Thyroid gland (tissue), 4 donors: ENCODE results near the gene POU2AF1. TPM values are rescaled to one million over a fixed set of nuclear protein-coding genes. Genes with fewer than 3 reads are reported as not detected.

Experiments
- DNase-seq, 2 donors: peaks; one replicate each; pipeline ENCODE4 v3.0.0-alpha.2; 2019
- H3K27ac ChIP-seq, 3 donors: fragments of 200-600 bp; sonication (generic); 1 replicate in 2 of 3; 2 replicates in 1 of 3; pipeline ENCODE4 v1.5.1; 2016 to 2019; ENCODE audit warnings: mild to moderate bottlenecking in 1 of 3, moderate library complexity in 1 of 3
- H3K27me3 ChIP-seq: fragments of 200-600 bp; sonication (generic); one replicate; pipeline ENCODE4 v1.5.1; 2019
- H3K36me3 ChIP-seq, 2 donors: fragments of 200-600 bp; sonication (generic); one replicate each; pipeline ENCODE4 v1.5.1; 2016 to 2019
- H3K4me1 ChIP-seq, 2 donors: fragments of 200-600 bp; sonication (generic); one replicate each; pipeline ENCODE4 v1.5.1; 2017 to 2019
- H3K4me3 ChIP-seq, 3 donors: fragments of 200-600 bp; sonication (generic); replicated peaks in 1 of 3; 1 replicate in 2 of 3; 2 replicates in 1 of 3; pipeline ENCODE4 v1.5.1; 2016; ENCODE audit warnings: mild to moderate bottlenecking in 1 of 3
- H3K9me3 ChIP-seq: fragments of 200-600 bp; sonication (generic); one replicate; pipeline ENCODE4 v1.5.1; 2017
- POLR2A ChIP-seq, 2 donors: fragments of 450-650 bp; IDR thresholded peaks; one replicate each; pipeline ENCODE4 v1.6.1; 2017; ENCODE audit warnings: antibody characterized with exemption in 2 of 2, mild to moderate bottlenecking in 2 of 2, moderate library complexity in 1 of 2
- WGBS, 2 donors: methylation state at CpG; one replicate each; pipeline ENCODE4 v1.1.5; 2017; 5-methylcytosine and 5-hydroxymethylcytosine counted together
- intact Hi-C: fragments of 100-400 bp; cut with DNase I; formaldehyde crosslinking; loops from one replicate; pipeline ENCODE4 v1.15.1; 2023
- total RNA-seq, 4 donors: library from RNA; depleted of rRNA; stranded (reverse); fragments of >200 nt; gene quantifications; one replicate each; pipeline ENCODE4 v1.2.3, GENCODE V29; 2016
- TF ChIP-seq, protein P1 (sequence below), 6 experiments: fragments of 200-600 bp in 3 of 6; fragments of 450-650 bp in 3 of 6; sonication (generic) in 3 of 6; IDR thresholded peaks; one replicate each; pipeline ENCODE4 v1.5.1; 2016 to 2019; ENCODE audit warnings: antibody characterized with exemption in 6 of 6, mild to moderate bottlenecking in 2 of 6, inconsistent platforms in 1 of 6, moderate library complexity in 1 of 6

The POU2AF1 gene
- total RNA-seq, 4 donors from 2014 or later = 0.54 TPM; not detected in 3

DNA sequence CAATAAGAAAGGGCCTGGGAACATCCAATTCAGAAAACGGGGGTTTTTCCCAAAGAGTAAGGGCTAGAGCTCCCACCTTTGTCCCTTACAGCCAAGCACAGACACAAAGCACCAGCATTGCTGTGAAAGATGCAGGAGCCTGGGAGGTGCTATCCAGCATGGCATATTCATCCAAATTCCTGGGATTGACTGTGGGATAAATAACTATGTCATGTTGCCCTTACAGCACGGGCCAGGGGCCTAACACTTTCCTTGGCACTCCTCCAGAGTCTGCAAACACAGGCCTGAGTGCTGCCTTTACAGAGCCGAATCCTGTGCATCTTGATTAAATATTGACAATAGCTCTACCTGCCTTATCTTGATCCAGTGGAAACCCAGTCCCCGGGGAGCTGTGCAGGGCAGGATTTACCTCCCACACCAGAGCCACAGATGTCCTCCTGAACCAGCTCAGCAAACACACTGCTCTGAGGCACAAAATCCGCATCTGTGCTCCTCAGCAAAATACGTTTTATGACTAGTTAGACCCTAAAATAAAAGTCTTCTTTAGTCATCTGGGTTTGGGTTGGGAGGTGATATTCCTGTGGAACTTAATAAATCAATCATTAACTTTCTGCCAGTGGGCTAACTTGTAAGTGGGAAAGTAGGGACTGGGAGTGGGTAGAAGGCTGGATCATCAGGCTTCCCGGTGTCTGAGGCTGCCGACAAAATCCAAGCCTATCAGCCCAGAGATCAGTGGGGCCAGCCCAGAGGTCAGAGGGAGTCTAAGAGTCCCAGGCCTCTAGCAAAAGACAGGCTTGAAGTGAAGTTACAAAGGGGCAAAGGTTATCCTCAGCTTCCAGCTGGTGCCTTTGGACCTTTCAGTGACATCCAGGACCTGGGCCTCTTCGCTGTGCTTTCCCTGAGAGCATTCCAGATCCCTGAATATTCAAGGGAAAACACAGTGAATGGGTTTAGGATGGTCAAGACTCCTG is 44.3 kb downstream of the POU2AF1 start:
- 71 to 78% methylated on average over 9 of the region's 9 CpGs for WGBS, 2 donors
- no peak for TF ChIP-seq POLR2A (IDR thresholded peaks at IDR 0.05)
- TF ChIP-seq, protein P1, sequence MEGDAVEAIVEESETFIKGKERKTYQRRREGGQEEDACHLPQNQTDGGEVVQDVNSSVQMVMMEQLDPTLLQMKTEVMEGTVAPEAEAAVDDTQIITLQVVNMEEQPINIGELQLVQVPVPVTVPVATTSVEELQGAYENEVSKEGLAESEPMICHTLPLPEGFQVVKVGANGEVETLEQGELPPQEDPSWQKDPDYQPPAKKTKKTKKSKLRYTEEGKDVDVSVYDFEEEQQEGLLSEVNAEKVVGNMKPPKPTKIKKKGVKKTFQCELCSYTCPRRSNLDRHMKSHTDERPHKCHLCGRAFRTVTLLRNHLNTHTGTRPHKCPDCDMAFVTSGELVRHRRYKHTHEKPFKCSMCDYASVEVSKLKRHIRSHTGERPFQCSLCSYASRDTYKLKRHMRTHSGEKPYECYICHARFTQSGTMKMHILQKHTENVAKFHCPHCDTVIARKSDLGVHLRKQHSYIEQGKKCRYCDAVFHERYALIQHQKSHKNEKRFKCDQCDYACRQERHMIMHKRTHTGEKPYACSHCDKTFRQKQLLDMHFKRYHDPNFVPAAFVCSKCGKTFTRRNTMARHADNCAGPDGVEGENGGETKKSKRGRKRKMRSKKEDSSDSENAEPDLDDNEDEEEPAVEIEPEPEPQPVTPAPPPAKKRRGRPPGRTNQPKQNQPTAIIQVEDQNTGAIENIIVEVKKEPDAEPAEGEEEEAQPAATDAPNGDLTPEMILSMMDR (IDR thresholded peaks at IDR 0.05) = no peak

DNA sequence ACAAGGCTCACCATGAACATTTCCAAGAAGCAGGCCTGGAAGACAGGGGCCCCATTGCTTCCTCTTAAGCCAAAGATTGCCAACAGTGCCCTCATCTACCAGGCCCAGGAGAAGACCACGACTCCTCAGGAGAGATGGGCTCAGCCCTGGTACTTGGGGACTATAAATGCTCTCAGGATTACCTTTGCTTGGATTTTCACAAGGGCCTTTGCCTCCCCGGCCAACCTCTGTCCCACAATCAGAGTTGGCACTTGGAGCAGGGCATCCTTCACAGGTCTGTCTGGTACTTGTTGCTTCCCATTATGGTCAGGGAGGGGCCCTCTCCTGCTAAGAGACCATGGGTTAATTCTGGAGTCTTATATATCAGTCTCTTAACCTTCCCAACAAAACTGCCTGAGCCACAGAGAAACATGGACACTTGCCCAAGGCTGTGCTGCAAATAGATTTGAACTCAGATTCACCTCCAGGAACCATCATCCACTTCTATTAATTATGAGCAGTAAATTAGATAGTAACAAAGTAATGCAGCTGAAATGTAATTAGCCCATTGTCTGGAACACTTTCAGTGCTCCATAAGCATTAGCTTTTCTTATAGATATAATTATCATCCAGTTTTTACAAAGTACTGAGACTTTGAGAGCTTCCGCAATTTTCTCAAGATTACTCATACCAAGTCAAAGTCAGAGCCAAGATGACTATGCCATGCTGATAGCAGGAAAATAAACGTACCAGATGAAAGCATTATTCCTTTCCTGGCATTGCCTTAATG is 47.2 kb downstream of the POU2AF1 start:
- Histone ChIP-seq H3K27me3 (no peaks in the 10 kb centered on the region), H3K27ac (no peak overlapping the region), H3K36me3 (no peaks in the 10 kb centered on the region), H3K4me3 (no peak overlapping the region), H3K4me1 (peaks cover 15 to 16% of the 10 kb centered on the region in 2 donors), H3K9me3 (no peaks in the 10 kb centered on the region)
- intact Hi-C loops = no loop called here
- DNase-seq = no peak
- WGBS, 2 donors = 72 to 81% methylated on average over 4 of the region's 4 CpGs
- TF ChIP-seq POLR2A (IDR thresholded peaks at IDR 0.05) = no peak
- TF ChIP-seq, protein P1 (IDR thresholded peaks at IDR 0.05) = no peak

More for the DNA sequence above, 44.3 kb downstream of the POU2AF1 start:
- Histone ChIP-seq H3K27me3 (no peaks in the 10 kb centered on the region), H3K27ac (no peak overlapping the region), H3K36me3 (no peaks in the 10 kb centered on the region), H3K4me3 (no peak overlapping the region), H3K4me1 (peaks cover 2 to 3% of the 10 kb centered on the region in 2 donors), H3K9me3 (no peaks in the 10 kb centered on the region)
- intact Hi-C loops = no loop called here
- no peak for DNase-seq

DNA sequence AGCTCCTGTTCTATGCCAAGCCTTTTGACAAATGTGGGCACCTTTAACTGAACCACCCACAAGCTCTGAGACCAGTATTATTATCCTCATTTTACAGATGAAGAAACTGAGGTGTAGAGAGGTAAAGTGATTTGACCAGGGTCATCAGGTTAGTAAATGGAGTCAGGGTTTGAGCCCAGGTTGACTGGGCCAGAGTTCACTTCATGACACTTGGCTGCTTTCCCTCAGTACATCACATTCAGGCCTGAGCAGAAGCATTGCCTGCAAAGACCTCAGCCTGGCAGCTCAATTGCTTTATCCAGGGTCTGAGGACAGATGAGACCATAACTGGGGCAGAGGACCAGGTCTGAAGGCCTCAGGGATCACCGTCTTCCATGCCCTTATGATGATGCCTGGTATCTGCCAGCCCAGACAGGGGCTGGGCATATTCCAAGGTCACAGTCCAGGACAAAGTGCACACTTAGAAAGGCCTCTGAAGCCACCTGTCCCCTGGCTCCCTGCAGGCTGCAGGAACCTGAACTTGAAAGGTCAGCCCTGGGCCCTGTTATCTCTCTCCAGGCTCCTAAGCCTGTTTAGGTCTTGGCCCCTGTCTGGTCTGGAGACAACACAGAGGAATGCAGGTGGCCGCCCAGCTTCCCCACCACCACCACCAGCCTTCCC is 48.7 kb downstream of the POU2AF1 start:
- intact Hi-C loops = no loop called here
- 100% methylated on average over 2 of the region's 2 CpGs for WGBS, 2 donors
- no peaks in the 10 kb centered on the region for H3K9me3 ChIP-seq
- no peaks in the 10 kb centered on the region for H3K27me3 ChIP-seq
- H3K27ac ChIP-seq = peak overlapping the region in 1 of 3 donors; percentile 18
- TF ChIP-seq, protein P1 (IDR thresholded peaks at IDR 0.05) = no peak
- no peak for TF ChIP-seq POLR2A (IDR thresholded peaks at IDR 0.05)
- no peaks in the 10 kb centered on the region for H3K36me3 ChIP-seq
- no peak overlapping the region for H3K4me3 ChIP-seq
- peaks cover 12 to 16% of the 10 kb centered on the region in 2 donors for H3K4me1 ChIP-seq
- no peak for DNase-seq

DNA sequence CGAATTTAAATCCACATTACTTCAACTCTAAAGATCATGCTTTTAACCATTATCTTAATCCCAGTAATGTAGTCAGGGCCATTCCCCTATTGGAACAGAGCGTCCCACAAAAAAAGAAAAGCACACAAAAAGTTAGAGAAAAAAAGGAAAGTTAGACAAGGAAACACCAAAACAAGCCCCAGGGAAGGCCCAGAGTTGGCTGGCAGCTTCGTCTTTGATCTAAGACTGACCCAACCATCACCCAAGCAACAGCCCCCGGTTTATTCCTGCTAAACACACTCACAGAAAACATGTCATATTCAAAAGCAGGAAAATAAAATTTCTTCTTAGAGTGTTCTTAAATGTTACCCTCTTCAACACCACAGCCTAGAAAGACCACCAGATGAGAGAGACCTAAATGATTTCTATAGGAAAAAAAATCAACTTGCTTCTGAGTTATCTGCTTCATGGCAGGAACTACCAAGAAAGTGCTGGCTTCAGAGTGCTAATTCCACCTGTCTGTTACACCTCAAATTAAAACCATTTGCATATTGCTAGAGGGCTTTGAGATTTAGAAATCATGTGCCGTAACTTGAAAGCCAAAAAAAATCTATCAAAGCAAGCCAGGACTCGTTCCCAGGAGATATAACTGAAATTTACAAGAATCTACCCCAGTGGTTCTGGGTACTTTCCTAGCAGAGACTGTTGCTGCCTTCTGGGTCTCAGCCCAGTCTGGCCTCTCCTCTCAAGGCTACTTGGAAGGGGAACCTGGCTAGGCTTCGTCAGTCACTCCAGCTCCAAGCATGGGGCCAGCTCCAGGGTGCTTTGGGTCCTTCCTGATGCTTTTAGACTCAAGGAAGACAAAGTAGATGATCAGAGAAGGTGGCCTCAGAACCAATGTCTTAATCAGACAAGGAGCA is 49.5 kb downstream of the POU2AF1 start:
- intact Hi-C loops = no loop called here
- H3K4me1 ChIP-seq = peaks cover 20 to 22% of the 10 kb centered on the region in 2 donors

More for the DNA sequence above, 49.5 kb downstream of the POU2AF1 start:
- 69% methylated on average over 7 of the region's 7 CpGs for WGBS, 2 donors
- DNase-seq = peak; percentile 58 to 74
- Histone ChIP-seq H3K36me3 (no peaks in the 10 kb centered on the region), H3K27ac (peak overlapping the region in 2 of 3 donors; percentile 18 to 19), H3K27me3 (no peaks in the 10 kb centered on the region), H3K9me3 (no peaks in the 10 kb centered on the region), H3K4me3 (no peak overlapping the region)
- TF ChIP-seq POLR2A (IDR thresholded peaks at IDR 0.05) = no peak
- TF ChIP-seq, protein P1 (IDR thresholded peaks at IDR 0.05) = no peak
